Endodermal cell (in vitro differentiated cells): ENCODE results near the gene USB1. TPM values are rescaled to one million over a fixed set of nuclear protein-coding genes. Genes with fewer than 3 reads are reported as not detected.

Experiments
- DNase-seq: peaks from one replicate; pipeline ENCODE4 v3.0.0-alpha.2; 2017
- H3K27ac ChIP-seq: 2 replicates; pipeline ENCODE4 v1.5.1; 2013; ENCODE audit warnings: mild to moderate bottlenecking, low read depth, low read length, moderate library complexity
- H3K27me3 ChIP-seq: 2 replicates; pipeline ENCODE4 v1.6.1; 2013; ENCODE audit warnings: mild to moderate bottlenecking, low read length, moderate library complexity; ENCODE audit not compliant: insufficient read depth, control insufficient read depth, poor library complexity, severe bottlenecking
- H3K36me3 ChIP-seq: 2 replicates; pipeline ENCODE4 v1.7.0; 2013; ENCODE audit warnings: mild to moderate bottlenecking, low read length, moderate library complexity; ENCODE audit not compliant: control insufficient read depth, insufficient read depth
- H3K4me1 ChIP-seq: one replicate; pipeline ENCODE4 v1.7.0; 2013; ENCODE audit warnings: low read length; ENCODE audit not compliant: control insufficient read depth, insufficient read depth
- H3K4me3 ChIP-seq: 2 replicates; pipeline ENCODE4 v1.5.1; 2013; ENCODE audit warnings: mild to moderate bottlenecking, low read length, moderate library complexity
- H3K9ac ChIP-seq: 2 replicates; pipeline ENCODE4 v1.6.1; 2013; ENCODE audit warnings: mild to moderate bottlenecking, low read length, moderate library complexity; ENCODE audit not compliant: poor library complexity, severe bottlenecking; ENCODE audit errors: extremely low read depth
- H3K9me3 ChIP-seq: 2 replicates; pipeline ENCODE4 v1.6.1; 2013; ENCODE audit warnings: mild to moderate bottlenecking, low read length, moderate library complexity; ENCODE audit not compliant: control insufficient read depth
- H3K27ac Mint-ChIP-seq: 2 replicates; pipeline ENCODE4 v1.8.0; 2020; ENCODE audit warnings: mixed read lengths
- H3K27me3 Mint-ChIP-seq: 2 replicates; pipeline ENCODE4 v1.8.0; 2021; ENCODE audit warnings: mild to moderate bottlenecking, mixed read lengths; ENCODE audit not compliant: insufficient read depth
- H3K36me3 Mint-ChIP-seq: 2 replicates; pipeline ENCODE4 v1.8.0; 2020; ENCODE audit warnings: low read depth, mixed read lengths
- H3K4me1 Mint-ChIP-seq: 2 replicates; pipeline ENCODE4 v1.8.0; 2020; ENCODE audit warnings: mixed read lengths
- H3K4me3 Mint-ChIP-seq: 2 replicates; pipeline ENCODE4 v1.8.0; 2020; ENCODE audit warnings: mild to moderate bottlenecking, moderate library complexity, mixed read lengths
- H3K9me3 Mint-ChIP-seq: 2 replicates; pipeline ENCODE4 v1.8.0; 2020; ENCODE audit warnings: mild to moderate bottlenecking, mixed read lengths
- CTCF ChIP-seq: fragments of 200-600 bp; sonication (generic); conservative IDR thresholded peaks from 2 replicates; pipeline ENCODE4 v1.5.0; 2021; ENCODE audit warnings: antibody characterized with exemption, mild to moderate bottlenecking
- WGBS, 2 experiments: methylation state at CpG; one replicate each; pipeline versions ENCODE4 v1.1.5 to v1.1.7; 2013; ENCODE audit warnings: missing lambda C conversion rate in 2 of 2, mixed read lengths in 1 of 2; ENCODE audit not compliant: insufficient coverage in 1 of 2, insufficient read length in 1 of 2; 5-methylcytosine and 5-hydroxymethylcytosine counted together
- total RNA-seq, 2 donors: library from RNA; stranded (reverse); fragmentation: NEBNext Ultra II Directional in 1 of 2; extraction: Animal tissue kit (Norgen Biotek cat#: 25700) in 1 of 2; gene quantifications; 2 replicates in 1 of 2; 3 replicates in 1 of 2; pipeline ENCODE4 v1.2.1, GENCODE V29; 2021

USB1 gene
- total RNA-seq, 2 donors from 2014 or later, result 139 to 163 TPM

- Mint-ChIP-seq H3K4me1 (peaks cover 42% of the 10 kb centered on the region), H3K9me3 (peaks cover 9% of the 10 kb centered on the region), H3K36me3 (peaks cover 49% of the 10 kb centered on the region), H3K27ac (peak overlapping the region; percentile 95), H3K4me3 (peak overlapping the region; percentile 27), H3K27me3 (no peaks in the 10 kb centered on the region)
- peak; percentile 47 for TF ChIP-seq CTCF
- Histone ChIP-seq H3K4me1 (peaks cover 33% of the 10 kb centered on the region), H3K9ac (peak overlapping the region; percentile 47), H3K27me3 (no peaks in the 10 kb centered on the region), H3K4me3 (peak overlapping the region; percentile 42), H3K36me3 (peaks cover 80% of the 10 kb centered on the region), H3K9me3 (peaks cover 8% of the 10 kb centered on the region), H3K27ac (no peak overlapping the region)
- WGBS, 2 experiments, result 76 to 83% methylated on average over 2 to 3 of the region's 3 CpGs
- peak; percentile 69 for DNase-seq
Measured at GRCh38 chr16:58011652-58012051, 10.4 kb downstream of the USB1 start.

DNA sequence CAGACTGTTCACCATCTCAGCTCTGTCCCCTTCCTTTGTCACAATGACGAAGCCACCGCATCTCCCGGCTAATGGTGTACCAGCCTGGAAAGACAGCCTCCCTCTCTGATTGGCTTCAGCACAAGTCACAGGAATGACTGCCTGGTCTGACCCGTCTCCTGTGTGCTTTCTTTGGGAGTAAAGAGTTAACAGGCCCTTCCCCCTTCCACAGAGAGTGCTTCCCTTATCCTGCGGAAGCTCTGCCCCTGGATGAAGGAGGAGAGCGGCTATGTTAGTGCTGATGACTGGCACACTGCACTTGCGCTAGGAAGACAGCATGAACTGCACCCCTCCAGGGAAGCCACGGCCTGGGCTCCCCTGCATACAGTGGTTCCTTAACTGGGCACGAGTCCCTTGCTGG lies 11.3 kb downstream of the USB1 start:
- Histone ChIP-seq H3K27me3 (no peaks in the 10 kb centered on the region), H3K9ac (no peak overlapping the region), H3K36me3 (peaks cover 78% of the 10 kb centered on the region), H3K9me3 (no peaks in the 10 kb centered on the region), H3K27ac (no peak overlapping the region), H3K4me1 (peaks cover 33% of the 10 kb centered on the region), H3K4me3 (no peak overlapping the region)
- 76 to 79% methylated on average over 4 to 9 of the region's 9 CpGs for WGBS, 2 experiments
- DNase-seq, result peak; percentile 78
- Mint-ChIP-seq H3K4me1 (peaks cover 42% of the 10 kb centered on the region), H3K27me3 (no peaks in the 10 kb centered on the region), H3K4me3 (no peak overlapping the region), H3K27ac (peak overlapping the region; percentile 95), H3K36me3 (peaks cover 43% of the 10 kb centered on the region), H3K9me3 (peaks cover 3% of the 10 kb centered on the region)
- TF ChIP-seq CTCF, result no peak

GRCh38 chr16:58013201-58013956 lies 12.2 kb downstream of the USB1 start:
- peaks cover 77% of the 10 kb centered on the region for H3K36me3 ChIP-seq
- TF ChIP-seq CTCF, result no peak
- 92 to 94% methylated on average over 7 to 8 of the region's 9 CpGs for WGBS, 2 experiments
- no peaks in the 10 kb centered on the region for H3K27me3 ChIP-seq
- H3K27ac Mint-ChIP-seq, result peak overlapping the region; percentile 95
- H3K9me3 ChIP-seq, result no peaks in the 10 kb centered on the region
- H3K4me3 ChIP-seq, result no peak overlapping the region
- no peak overlapping the region for H3K27ac ChIP-seq
- no peak for DNase-seq
- peaks cover 33% of the 10 kb centered on the region for H3K4me1 ChIP-seq
- H3K36me3 Mint-ChIP-seq, result peaks cover 38% of the 10 kb centered on the region
- H3K9me3 Mint-ChIP-seq, result no peaks in the 10 kb centered on the region
- no peak overlapping the region for H3K4me3 Mint-ChIP-seq
- H3K9ac ChIP-seq, result no peak overlapping the region
- H3K27me3 Mint-ChIP-seq, result no peaks in the 10 kb centered on the region
- H3K4me1 Mint-ChIP-seq, result peaks cover 42% of the 10 kb centered on the region
